GM12874 (cell line): ENCODE data around the gene RNF20.

ENCODE experiments used
- TF ChIP-seq, protein P1 (sequence below): IDR thresholded peaks from 2 replicates; pipeline ENCODE4 v1.5.1; 2011; ENCODE audit warnings: low read depth, mild to moderate bottlenecking, control low read depth, low read length, moderate library complexity; ENCODE audit not compliant: insufficient read depth

RNF20 gene

DNA sequence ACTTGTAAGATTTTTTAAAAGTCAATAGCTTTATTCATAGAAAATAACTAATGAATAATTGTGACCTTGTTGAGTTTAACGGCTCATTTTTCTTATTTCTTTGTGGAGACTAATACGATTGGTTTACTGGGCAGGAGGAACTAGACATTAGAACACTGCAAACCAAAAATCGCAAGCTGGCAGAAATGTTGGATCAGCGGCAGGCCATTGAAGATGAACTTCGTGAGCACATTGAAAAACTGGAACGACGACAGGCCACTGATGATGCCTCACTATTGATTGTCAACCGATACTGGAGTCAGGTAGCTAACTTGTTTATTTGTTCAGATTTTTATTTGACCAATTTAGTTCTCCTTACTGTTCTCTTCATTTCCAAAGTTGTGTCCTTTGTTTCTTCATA, 6.4 kb downstream of the RNF20 start:
- TF ChIP-seq, protein P1, sequence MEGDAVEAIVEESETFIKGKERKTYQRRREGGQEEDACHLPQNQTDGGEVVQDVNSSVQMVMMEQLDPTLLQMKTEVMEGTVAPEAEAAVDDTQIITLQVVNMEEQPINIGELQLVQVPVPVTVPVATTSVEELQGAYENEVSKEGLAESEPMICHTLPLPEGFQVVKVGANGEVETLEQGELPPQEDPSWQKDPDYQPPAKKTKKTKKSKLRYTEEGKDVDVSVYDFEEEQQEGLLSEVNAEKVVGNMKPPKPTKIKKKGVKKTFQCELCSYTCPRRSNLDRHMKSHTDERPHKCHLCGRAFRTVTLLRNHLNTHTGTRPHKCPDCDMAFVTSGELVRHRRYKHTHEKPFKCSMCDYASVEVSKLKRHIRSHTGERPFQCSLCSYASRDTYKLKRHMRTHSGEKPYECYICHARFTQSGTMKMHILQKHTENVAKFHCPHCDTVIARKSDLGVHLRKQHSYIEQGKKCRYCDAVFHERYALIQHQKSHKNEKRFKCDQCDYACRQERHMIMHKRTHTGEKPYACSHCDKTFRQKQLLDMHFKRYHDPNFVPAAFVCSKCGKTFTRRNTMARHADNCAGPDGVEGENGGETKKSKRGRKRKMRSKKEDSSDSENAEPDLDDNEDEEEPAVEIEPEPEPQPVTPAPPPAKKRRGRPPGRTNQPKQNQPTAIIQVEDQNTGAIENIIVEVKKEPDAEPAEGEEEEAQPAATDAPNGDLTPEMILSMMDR = no peak

DNA sequence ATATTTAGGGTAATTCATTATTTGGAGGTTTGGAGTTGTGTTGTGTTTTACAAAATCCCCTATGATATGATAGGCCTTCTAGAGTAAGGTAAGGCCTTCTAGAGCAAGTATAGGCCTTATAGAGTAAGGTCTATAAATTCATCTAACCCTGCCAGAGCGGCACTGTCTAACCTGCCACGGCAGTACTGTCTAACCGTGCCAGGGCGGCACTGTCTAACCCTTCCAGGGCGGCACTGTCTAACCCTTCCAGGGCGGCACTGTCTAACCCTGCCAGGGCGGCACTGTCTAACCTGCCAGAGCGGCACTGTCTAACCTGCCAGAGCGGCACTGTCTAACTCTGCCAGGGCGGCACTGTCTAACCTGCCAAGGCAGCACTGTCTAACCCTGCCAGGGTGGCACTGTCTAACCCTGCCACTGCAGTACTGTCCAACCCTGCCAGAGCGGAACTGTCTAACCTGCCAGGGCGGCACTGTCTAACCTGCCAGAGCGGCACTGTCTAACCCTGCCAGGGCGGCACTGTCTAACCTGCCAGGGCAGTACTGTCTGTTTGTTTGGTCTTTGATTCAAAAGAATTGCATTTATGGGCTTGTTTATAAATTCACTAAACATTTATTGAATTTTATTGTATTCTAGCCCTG, 9.6 kb downstream of the RNF20 start:
- TF ChIP-seq, protein P1 = no peak

DNA sequence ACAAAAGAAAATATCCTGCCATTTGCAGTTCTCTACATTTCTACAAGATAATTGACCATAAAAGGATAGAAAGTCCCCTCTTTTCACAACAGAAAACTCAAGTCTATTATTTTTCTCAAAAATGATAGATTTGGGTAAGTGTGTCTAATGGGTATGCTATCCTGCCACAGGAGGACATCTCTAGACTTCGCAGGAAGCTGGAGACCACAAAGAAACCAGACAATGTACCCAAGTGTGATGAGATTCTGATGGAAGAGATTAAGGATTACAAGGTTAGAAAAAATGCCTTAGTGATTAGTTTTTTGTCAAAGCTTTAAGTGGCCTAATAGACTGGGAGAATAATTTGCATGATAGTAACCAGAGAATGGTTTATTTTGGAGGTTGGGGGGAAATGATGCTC, 28.1 kb downstream of the RNF20 start:
- TF ChIP-seq, protein P1 = no peak

DNA sequence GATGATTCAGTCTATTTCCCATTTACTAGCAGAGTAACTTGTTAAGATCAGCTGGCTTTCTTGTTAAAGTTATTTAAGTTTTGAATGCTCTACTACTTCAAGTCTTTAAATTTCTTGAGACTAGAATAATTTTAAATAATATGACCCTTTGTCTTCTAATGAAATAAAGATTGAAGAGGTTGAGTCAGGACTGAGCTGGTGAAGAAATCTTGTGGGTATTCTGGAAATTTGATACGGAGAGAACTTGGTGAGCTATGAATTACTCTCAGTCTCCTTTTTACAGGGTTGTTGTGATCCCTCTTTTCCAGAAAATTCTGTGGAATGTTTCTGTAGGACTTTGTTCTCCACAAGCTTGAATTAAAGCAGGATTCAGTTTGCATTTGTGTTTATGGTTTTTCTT, 29.3 kb downstream of the RNF20 start:
- TF ChIP-seq, protein P1 = no peak

DNA sequence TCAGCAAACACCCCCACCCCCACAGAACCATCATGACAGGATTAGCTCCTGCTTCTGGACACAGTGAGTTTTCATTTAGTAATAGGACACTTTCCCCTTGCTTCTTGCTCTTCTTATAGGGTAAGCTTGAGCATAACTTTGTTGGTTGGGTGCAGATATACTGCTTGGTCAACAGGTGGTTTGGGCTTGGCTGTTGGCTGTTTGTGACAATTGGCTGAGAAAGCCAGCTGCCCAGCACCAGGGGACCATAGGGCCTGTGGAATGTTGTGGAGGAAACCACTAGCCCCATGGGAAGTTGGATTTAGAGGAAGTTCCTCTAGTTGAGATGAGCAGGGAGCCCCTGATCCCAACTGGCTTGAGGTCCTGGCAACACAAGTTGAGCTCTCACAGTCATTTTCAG, 30.6 kb downstream of the RNF20 start:
- TF ChIP-seq, protein P1 = no peak

DNA sequence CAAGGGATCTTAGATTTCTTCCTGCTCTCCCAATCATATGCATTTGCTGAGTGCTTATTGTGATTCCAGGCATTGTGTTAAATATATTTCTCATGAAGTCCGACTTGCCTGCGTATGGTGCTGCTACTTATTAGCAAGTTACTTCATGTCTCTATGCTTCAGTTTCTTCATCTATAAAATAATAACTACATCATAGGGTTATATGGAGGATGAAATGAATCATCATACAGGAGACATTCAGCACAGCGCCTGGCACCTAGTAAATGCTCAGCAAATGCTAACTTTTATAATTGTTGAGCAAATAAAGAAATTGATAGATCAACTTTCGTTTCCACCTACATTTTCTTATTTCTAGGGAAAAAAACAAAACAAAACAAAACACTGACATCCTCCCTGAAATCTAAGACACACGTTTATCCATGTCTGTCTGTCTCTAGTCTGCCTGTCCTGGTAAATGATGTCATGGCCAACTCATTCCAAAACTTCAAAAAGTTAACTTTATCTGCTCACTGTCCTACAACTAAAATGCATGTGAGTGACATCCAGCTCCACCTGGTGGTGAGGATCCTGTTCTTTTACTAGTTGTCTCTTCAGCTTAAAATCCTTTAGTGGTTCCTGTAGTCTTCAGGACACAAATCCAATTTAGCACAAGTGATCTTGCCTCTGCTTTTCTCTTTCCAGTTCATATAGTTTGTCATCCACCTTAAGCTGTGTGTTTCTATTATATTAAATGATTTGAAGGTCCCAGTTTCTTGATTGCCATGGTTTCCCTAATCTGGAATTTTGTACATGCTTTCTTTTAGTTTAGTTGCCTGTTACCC, 33.5 kb downstream of the RNF20 start:
- TF ChIP-seq, protein P1 = peak; percentile 46; the same call in 1 of the 2 replicates

DNA sequence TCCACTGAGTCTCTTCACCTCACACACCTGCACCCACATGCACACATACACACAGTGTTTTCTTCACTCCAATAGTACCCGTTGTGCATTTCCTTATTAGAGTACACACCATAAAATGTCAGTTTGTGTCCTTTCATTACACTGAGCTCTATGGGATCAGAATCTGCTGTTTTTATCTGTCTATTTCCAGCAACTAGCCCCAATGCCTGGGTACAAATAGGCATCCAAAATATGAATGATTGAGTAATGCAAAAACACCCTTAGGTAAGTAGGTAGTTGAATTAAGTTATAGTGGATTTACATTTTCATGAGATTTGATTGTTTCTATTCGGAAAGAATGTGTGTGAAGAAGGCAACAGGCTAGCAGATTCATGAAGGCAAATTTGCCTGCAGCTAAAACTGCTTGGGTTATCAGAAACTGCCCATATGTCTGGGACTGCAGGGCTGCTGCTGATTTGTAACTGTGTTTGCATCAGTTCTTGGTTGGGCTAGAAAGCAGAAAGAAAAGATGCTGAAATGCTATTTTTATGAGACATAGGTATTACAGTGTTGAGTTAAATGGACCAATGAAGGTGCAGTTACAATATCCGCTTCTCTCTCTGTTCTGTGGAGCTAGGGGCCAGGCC, 34.2 kb downstream of the RNF20 start:
- TF ChIP-seq, protein P1 = no peak
